Articular chondrocyte of knee joint (primary cell): ENCODE data around the gene HLA-DQA1. TPM values are rescaled to one million over a fixed set of nuclear protein-coding genes. Genes with fewer than 3 reads are reported as not detected.

Experiments used
- total RNA-seq: library from RNA; depleted of rRNA; stranded (reverse); fragments of >200 nt; gene quantifications from 2 replicates; pipeline ENCODE4 v1.2.3, GENCODE V29; 2012

HLA-DQA1 gene
- not detected in 2 replicates for total RNA-seq

GRCh38 chr6:32637219-32637880, at the start of gene HLA-DQA1:
HLA-DQA1 (plus strand) TSS chr6:32637406; CDS start chr6:32637459, 53 bp downstream.

GRCh38 chr6:32589596-32590449, 47.4 kb upstream of the HLA-DQA1 start, which contains the start of gene HLA-DRB1:
HLA-DRB1 (minus strand) TSS chr6:32589848; CDS start chr6:32589742, 106 bp downstream.

GRCh38 chr6:32666420-32667300, 29.5 kb downstream of the HLA-DQA1 start, which contains the start of gene HLA-DQB1:
HLA-DQB1 (minus strand) TSS chr6:32666657; CDS start chr6:32666607, 50 bp downstream.

Other genes starting within 250 kb of the HLA-DQA1 start
- gene BTNL2, start 230.2 kb upstream of the HLA-DQA1 start, total RNA-seq: not detected in 2 replicates
- gene HLA-DRA, start 197.5 kb upstream of the HLA-DQA1 start, total RNA-seq: 0.26 and 2.3 TPM in 2 replicates
- 0.32 TPM in 1 of 2 replicates, not detected in the other for gene HLA-DRB5, start 107.1 kb upstream of the HLA-DQA1 start, total RNA-seq
- 0.86 TPM in 1 of 2 replicates, not detected in the other for gene HLA-DRB1, start 47.6 kb upstream of the HLA-DQA1 start, total RNA-seq
- gene HLA-DQB1, start 29.3 kb downstream of the HLA-DQA1 start, total RNA-seq: 0.32 TPM in 1 of 2 replicates, not detected in the other
- gene HLA-DQA2, start 104.0 kb downstream of the HLA-DQA1 start, total RNA-seq: not detected in 2 replicates
- not detected in 2 replicates for gene HLA-DQB2, start 126.1 kb downstream of the HLA-DQA1 start, total RNA-seq
- gene HLA-DOB, start 179.6 kb downstream of the HLA-DQA1 start, total RNA-seq: 0.32 TPM in 1 of 2 replicates, not detected in the other
- gene TAP2, start 201.3 kb downstream of the HLA-DQA1 start, total RNA-seq: 10.5 and 17.1 TPM in 2 replicates
- gene PSMB8, start 206.6 kb downstream of the HLA-DQA1 start, total RNA-seq: 58.8 and 68.6 TPM in 2 replicates
- gene TAP1, start 216.3 kb downstream of the HLA-DQA1 start, total RNA-seq: 25.0 and 34.9 TPM in 2 replicates
- gene PSMB9, start 216.8 kb downstream of the HLA-DQA1 start, total RNA-seq: 19.3 and 23.8 TPM in 2 replicates